ENCODE data around the gene NCKIPSD.
A peak's percentile ranks its signal among the peaks of the same experiment; 100 is the strongest.

NCKIPSD gene

GRCh38 chr3:48633256-48633655 lies 52.5 kb downstream of the NCKIPSD start:
- no peak for DNase-seq (ENCODE audit: low spot score in 2 of 2)
- H3K36me3 Mint-ChIP-seq = peaks cover 31% of the 10 kb centered on the region
- peaks cover 16% of the 10 kb centered on the region for H3K4me1 Mint-ChIP-seq
- H3K9me3 Mint-ChIP-seq = no peaks in the 10 kb centered on the region
- no peak for ATAC-seq
- H3K27ac Mint-ChIP-seq = no peak overlapping the region
- no peak overlapping the region for H3K4me3 Mint-ChIP-seq

- H3K4me3 Mint-ChIP-seq = no peak overlapping the region
- H3K36me3 Mint-ChIP-seq = peaks cover 40% of the 10 kb centered on the region
- peaks cover 23% of the 10 kb centered on the region for H3K4me1 Mint-ChIP-seq
- H3K27ac Mint-ChIP-seq = no peak overlapping the region
- ATAC-seq (no peak), DNase-seq (ENCODE audit: low spot score in 2 of 2) (no peak)
- no peaks in the 10 kb centered on the region for H3K9me3 Mint-ChIP-seq
These were observed 53.9 kb downstream of the NCKIPSD start for GRCh38 chr3:48631516-48632448.

DNA sequence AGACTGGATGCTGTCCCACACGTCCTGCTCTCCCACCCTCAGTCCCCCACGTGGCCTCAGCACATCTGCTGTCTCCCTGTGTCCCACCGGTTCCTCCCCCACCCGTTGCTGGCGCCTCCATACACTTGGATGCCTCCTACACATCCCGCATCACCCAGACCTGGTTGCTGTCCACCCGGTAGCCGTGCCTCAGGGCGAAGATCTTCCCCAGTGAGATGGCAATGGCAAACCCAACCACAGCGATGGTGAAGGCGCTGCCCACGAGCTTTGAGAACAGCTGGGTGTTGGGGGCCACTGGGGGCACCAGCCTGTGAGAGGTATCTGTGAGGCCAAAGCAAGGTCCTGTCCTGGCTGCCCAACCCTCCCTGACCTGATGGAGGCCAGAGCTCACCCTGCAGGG lies 54.9 kb downstream of the NCKIPSD start:
- no peaks in the 10 kb centered on the region for H3K9me3 Mint-ChIP-seq
- H3K4me1 Mint-ChIP-seq = peaks cover 23% of the 10 kb centered on the region
- H3K36me3 Mint-ChIP-seq = peaks cover 50% of the 10 kb centered on the region
- H3K4me3 Mint-ChIP-seq = no peak overlapping the region
- no peak overlapping the region for H3K27ac Mint-ChIP-seq
- ATAC-seq (no peak), DNase-seq (ENCODE audit: low spot score in 2 of 2) (no peak)

DNA sequence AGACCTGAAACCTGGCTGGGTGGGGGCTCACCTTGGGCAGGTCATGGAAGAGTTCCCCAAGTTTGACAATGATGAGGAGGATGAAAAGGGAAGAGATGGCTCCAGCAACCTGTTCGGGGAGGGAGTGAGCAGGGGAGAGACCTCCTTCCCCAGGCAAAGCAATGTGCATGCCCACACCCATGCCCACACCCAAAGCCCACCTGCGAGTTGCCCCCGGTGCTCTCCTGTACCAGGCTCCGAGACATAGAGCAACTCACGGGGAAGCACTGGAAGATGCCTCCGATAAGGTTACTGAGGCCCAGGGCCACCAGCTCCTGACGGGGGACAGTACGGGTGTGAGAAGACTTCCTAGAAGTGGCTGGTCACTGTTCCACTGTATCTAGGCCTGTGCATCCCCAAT lies 55.3 kb downstream of the NCKIPSD start:
- Mint-ChIP-seq H3K4me3 (no peak overlapping the region), H3K27ac (no peak overlapping the region), H3K4me1 (peaks cover 23% of the 10 kb centered on the region), H3K9me3 (no peaks in the 10 kb centered on the region), H3K36me3 (peaks cover 54% of the 10 kb centered on the region)
- ATAC-seq (no peak), DNase-seq (ENCODE audit: low spot score in 2 of 2) (no peak)

- no peaks in the 10 kb centered on the region for H3K9me3 Mint-ChIP-seq
- peak overlapping the region; percentile 61 for H3K27ac Mint-ChIP-seq
- no peak overlapping the region for H3K4me3 Mint-ChIP-seq
- H3K4me1 Mint-ChIP-seq = peaks cover 23% of the 10 kb centered on the region
- DNase-seq (ENCODE audit: low spot score in 2 of 2) (no peak), ATAC-seq (no peak)
- peaks cover 55% of the 10 kb centered on the region for H3K36me3 Mint-ChIP-seq
These were observed 55.8 kb downstream of the NCKIPSD start for GRCh38 chr3:48629894-48630293.

- DNase-seq (ENCODE audit: low spot score in 2 of 2) (no peak), ATAC-seq (no peak)
- H3K36me3 Mint-ChIP-seq = peaks cover 55% of the 10 kb centered on the region
- no peaks in the 10 kb centered on the region for H3K9me3 Mint-ChIP-seq
- H3K27ac Mint-ChIP-seq = peak overlapping the region; percentile 61
- H3K4me1 Mint-ChIP-seq = peaks cover 13% of the 10 kb centered on the region
- no peak overlapping the region for H3K4me3 Mint-ChIP-seq
These were observed 57.3 kb downstream of the NCKIPSD start for GRCh38 chr3:48628277-48629017.

- Mint-ChIP-seq H3K4me3 (no peak overlapping the region), H3K9me3 (no peaks in the 10 kb centered on the region), H3K27ac (no peak overlapping the region), H3K4me1 (peaks cover 7% of the 10 kb centered on the region), H3K36me3 (peaks cover 42% of the 10 kb centered on the region)
- no peak for ATAC-seq
- DNase-seq (ENCODE audit: low spot score in 2 of 2) = no peak
These were observed 60.1 kb downstream of the NCKIPSD start for GRCh38 chr3:48625600-48625999.

DNA sequence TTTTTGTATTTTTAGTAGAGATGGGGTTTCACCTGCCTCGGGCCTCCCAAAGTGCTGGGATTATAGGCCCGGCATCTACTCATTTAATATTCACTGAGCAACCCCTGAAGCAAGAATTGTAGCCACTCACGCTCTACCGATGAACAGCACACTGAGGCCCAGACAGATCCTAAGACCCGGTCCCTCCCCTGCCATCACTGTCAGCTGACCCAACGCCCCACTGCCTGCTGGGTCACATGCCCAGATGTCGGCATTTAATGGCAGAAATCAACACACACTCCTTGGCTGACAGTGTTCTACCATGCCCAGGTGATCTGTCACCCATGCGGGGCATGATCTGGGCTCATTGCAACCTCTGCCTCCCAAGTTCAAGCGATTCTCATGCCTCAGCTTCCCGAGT lies 60.9 kb downstream of the NCKIPSD start:
- H3K27ac Mint-ChIP-seq = peak overlapping the region; percentile 69
- DNase-seq (ENCODE audit: low spot score in 2 of 2) (no peak), ATAC-seq (no peak)
- peaks cover 7% of the 10 kb centered on the region for H3K4me1 Mint-ChIP-seq
- H3K36me3 Mint-ChIP-seq = peaks cover 38% of the 10 kb centered on the region
- no peak overlapping the region for H3K4me3 Mint-ChIP-seq
- no peaks in the 10 kb centered on the region for H3K9me3 Mint-ChIP-seq

DNA sequence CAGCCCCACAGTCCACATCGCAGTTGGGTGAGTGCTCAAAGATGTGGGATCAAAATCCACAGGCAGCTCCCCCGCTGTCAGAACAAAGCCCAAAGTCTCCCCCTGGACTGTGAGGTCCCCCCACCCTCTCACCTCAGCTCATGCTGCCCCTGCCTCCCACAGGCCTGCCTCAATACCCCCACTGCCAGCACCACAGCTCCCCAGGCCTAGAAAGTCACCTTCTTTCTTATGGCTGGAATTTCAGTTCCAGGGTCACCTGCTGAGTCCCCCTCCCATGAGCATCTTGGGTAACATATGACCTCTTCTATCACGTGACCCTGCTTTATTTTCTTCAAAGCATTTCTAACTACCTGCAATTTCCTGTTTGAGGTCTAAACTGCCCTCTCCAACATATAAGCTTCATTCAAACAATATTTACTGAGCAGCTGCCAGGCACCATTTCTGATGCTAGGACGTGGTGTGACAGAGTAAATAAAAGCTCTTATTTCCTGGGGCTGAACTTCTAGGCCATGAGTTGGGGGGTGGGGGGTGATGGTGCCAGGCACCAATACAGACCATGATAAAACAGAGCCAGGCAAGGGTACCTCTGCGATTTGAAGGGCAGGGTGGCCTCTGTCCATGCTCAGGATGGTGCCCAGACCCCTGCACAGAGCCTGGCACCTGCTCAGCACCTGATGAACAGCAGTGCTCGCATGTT lies 61.7 kb downstream of the NCKIPSD start:
- no peaks in the 10 kb centered on the region for H3K9me3 Mint-ChIP-seq
- no peak for DNase-seq (ENCODE audit: low spot score in 2 of 2)
- no peak for ATAC-seq
- peak overlapping the region; percentile 69 for H3K27ac Mint-ChIP-seq
- H3K4me3 Mint-ChIP-seq = no peak overlapping the region
- H3K4me1 Mint-ChIP-seq = peaks cover 7% of the 10 kb centered on the region
- H3K36me3 Mint-ChIP-seq = peaks cover 34% of the 10 kb centered on the region
